Measurements from ENCODE around the gene RASAL2. TPM values are rescaled to one million over a fixed set of nuclear protein-coding genes. Genes with fewer than 3 reads are reported as not detected.

The RASAL2 gene
- total and polyA plus RNA-seq, 2 of the 4 experiments (the other 2 are of a cell fraction): 13.1 to 20.6 TPM

- no peak overlapping the region for H3K4ac ChIP-seq (ENCODE audit: low read depth, low read length)
- no peak overlapping the region; a peak in 1 of 4 replicates for H4K8ac ChIP-seq (ENCODE audit: low read depth in 2 of 2, low read length in 2 of 2)
- H3K4me3 ChIP-seq (ENCODE audit: insufficient read depth, low read depth, low read length): no peak overlapping the region
- H3K4me1 ChIP-seq (ENCODE audit: control insufficient read depth, insufficient read depth, low read length): peaks cover 2% of the 10 kb centered on the region; the same call in 1 of the 2 replicates
- H3K27me3 ChIP-seq (ENCODE audit: control insufficient read depth, insufficient read depth, low read length): no peaks in the 10 kb centered on the region
- ATAC-seq (ENCODE audit: low read depth) (no peak), DNase-seq (no peak)
- BruUV-seq (replicated peaks): no TSS peak
- no peak overlapping the region for H2BK5ac ChIP-seq (ENCODE audit: low read depth, low read length, poor library complexity, severe bottlenecking)
- CTCF ChIA-PET: interaction anchor here (0.6 to 2.3 kb wide), 4 partner anchors 11 to 411 kb away, joined by 3 to 6 read pairs (median 4); no protein-coding TSS in a partner anchor
- H2AFZ ChIP-seq (replicated peaks; ENCODE audit: low read length, poor library complexity): no peak overlapping the region
- dilution Hi-C loops (cut with HindIII; ENCODE audit: low sequenced_read_pairs, unreplicated experiment) (no loop called here), in situ Hi-C loops (cut with MboI; ENCODE audit: low sequenced_read_pairs) (no loop called here), intact Hi-C loops (cut with micrococcal nuclease) (no loop called here)
- no peak overlapping the region for H2BK15ac ChIP-seq (ENCODE audit: low read depth, low read length)
- H3K23ac ChIP-seq (ENCODE audit: low read depth, low read length): no peak overlapping the region
- no peaks in the 10 kb centered on the region for H3K79me1 ChIP-seq (ENCODE audit: low read depth in 1 of 2, low read length in 2 of 2)
- H3K27ac ChIP-seq (ENCODE audit: insufficient read depth, low read length): no peak overlapping the region
- no peaks in the 10 kb centered on the region for H4K20me1 ChIP-seq (ENCODE audit: insufficient read depth, low read length)
- no peak for TF ChIP-seq NFE2L2 (IDR thresholded peaks at IDR 0.05; ENCODE audit: low read depth, low read length)
- no peak for TF ChIP-seq RCOR1 (IDR thresholded peaks at IDR 0.05; ENCODE audit: insufficient replicate concordance, low read length)
- TF ChIP-seq, protein P1, sequence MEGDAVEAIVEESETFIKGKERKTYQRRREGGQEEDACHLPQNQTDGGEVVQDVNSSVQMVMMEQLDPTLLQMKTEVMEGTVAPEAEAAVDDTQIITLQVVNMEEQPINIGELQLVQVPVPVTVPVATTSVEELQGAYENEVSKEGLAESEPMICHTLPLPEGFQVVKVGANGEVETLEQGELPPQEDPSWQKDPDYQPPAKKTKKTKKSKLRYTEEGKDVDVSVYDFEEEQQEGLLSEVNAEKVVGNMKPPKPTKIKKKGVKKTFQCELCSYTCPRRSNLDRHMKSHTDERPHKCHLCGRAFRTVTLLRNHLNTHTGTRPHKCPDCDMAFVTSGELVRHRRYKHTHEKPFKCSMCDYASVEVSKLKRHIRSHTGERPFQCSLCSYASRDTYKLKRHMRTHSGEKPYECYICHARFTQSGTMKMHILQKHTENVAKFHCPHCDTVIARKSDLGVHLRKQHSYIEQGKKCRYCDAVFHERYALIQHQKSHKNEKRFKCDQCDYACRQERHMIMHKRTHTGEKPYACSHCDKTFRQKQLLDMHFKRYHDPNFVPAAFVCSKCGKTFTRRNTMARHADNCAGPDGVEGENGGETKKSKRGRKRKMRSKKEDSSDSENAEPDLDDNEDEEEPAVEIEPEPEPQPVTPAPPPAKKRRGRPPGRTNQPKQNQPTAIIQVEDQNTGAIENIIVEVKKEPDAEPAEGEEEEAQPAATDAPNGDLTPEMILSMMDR (conservative IDR thresholded peaks at IDR 0.05; ENCODE audit: low read depth, low read length): no peak
- no peak for TF ChIP-seq CEBPB (IDR thresholded peaks at IDR 0.05; ENCODE audit: low read depth, low read length)
- TF ChIP-seq MAFK (IDR thresholded peaks at IDR 0.05; ENCODE audit: low read depth, low read length): no peak
- TF ChIP-seq, protein P2, sequence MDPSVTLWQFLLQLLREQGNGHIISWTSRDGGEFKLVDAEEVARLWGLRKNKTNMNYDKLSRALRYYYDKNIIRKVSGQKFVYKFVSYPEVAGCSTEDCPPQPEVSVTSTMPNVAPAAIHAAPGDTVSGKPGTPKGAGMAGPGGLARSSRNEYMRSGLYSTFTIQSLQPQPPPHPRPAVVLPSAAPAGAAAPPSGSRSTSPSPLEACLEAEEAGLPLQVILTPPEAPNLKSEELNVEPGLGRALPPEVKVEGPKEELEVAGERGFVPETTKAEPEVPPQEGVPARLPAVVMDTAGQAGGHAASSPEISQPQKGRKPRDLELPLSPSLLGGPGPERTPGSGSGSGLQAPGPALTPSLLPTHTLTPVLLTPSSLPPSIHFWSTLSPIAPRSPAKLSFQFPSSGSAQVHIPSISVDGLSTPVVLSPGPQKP (IDR thresholded peaks at IDR 0.05; ENCODE audit: borderline replicate concordance, low read depth, low read length): no peak
- no peak for TF ChIP-seq BHLHE40 (IDR thresholded peaks at IDR 0.05; ENCODE audit: low read depth, low read length)
- TF ChIP-seq CHD1 (IDR thresholded peaks at IDR 0.05; ENCODE audit: low read depth, low read length): no peak
- no peak for TF ChIP-seq USF2 (IDR thresholded peaks at IDR 0.05; ENCODE audit: low read depth, low read length)
- TF ChIP-seq SMC3 (IDR thresholded peaks at IDR 0.05; ENCODE audit: low read depth, low read length): no peak
- no peak overlapping the region for H2BK20ac ChIP-seq (ENCODE audit: low read depth, low read length)
- H3K9me1 ChIP-seq (ENCODE audit: insufficient read depth, low read length): peaks cover 5% of the 10 kb centered on the region; the same call in 1 of the 2 replicates
- no peaks in the 10 kb centered on the region for H3K9me3 ChIP-seq (ENCODE audit: control insufficient read depth, insufficient read depth, low read length)
- H2AK5ac ChIP-seq (ENCODE audit: low read depth, low read length): no peak overlapping the region
- no peak overlapping the region for H3K14ac ChIP-seq (replicated peaks; ENCODE audit: low read depth, low read length)
- H2BK120ac ChIP-seq (ENCODE audit: low read depth, low read length): no peak overlapping the region
- no CpG with 5 or more reads among the region's 6 CpGs for WGBS, 2 experiments (ENCODE audit: extremely low coverage in 2 of 2, insufficient read length in 1 of 2)
- H3K56ac ChIP-seq (ENCODE audit: extremely low read depth, insufficient read depth, low read length): no peak overlapping the region
- H4K5ac ChIP-seq (ENCODE audit: low read depth, low read length): no peak overlapping the region
- H3K9ac ChIP-seq (ENCODE audit: low read depth, low read length): no peak overlapping the region
- POLR2A ChIA-PET (ENCODE audit: unreplicated experiment): no interaction called here
- no peak overlapping the region for H3K4me2 ChIP-seq (ENCODE audit: low read depth, low read length)
- H4K91ac ChIP-seq (ENCODE audit: insufficient read depth, low read depth, low read length): no peak overlapping the region
- no peaks in the 10 kb centered on the region for H3K36me3 ChIP-seq (ENCODE audit: control insufficient read depth, insufficient read depth, low read length)
- no peak overlapping the region for H3K18ac ChIP-seq (ENCODE audit: low read depth, low read length)
- no peak overlapping the region for H2AK9ac ChIP-seq (replicated peaks; ENCODE audit: low read depth, low read length, poor library complexity)
These were observed 43.8 kb upstream of the RASAL2 start for GRCh38 chr1:178050084-178050483.
